NCI-H1105 (cell line): Measurements from ENCODE around the gene NBEAL2.

ENCODE experiments used
- DNase-seq: peaks from one replicate; lab custom pipeline; 2025; lab: John Stamatoyannopoulos, UW

NBEAL2 gene

GRCh38 chr3:46946416-46946815 lies 33.0 kb upstream of the NBEAL2 start:
- DNase-seq, result no peak

GRCh38 chr3:46946856-46947545 lies 32.5 kb upstream of the NBEAL2 start:
- no peak for DNase-seq

- no peak for DNase-seq
These were observed 31.9 kb upstream of the NBEAL2 start for GRCh38 chr3:46947546-46947901.

- no peak for DNase-seq
These were observed 31.3 kb upstream of the NBEAL2 start for GRCh38 chr3:46947981-46948791.

GRCh38 chr3:46948830-46949671 lies 30.4 kb upstream of the NBEAL2 start:
- DNase-seq, result no peak

GRCh38 chr3:46950177-46950576 lies 29.3 kb upstream of the NBEAL2 start:
- DNase-seq, result no peak

- DNase-seq, result no peak
These were observed 28.7 kb upstream of the NBEAL2 start for GRCh38 chr3:46950650-46951241.

GRCh38 chr3:46952813-46953212 lies 26.7 kb upstream of the NBEAL2 start:
- no peak for DNase-seq

GRCh38 chr3:46953234-46954010 lies 26.0 kb upstream of the NBEAL2 start:
- DNase-seq, result no peak

GRCh38 chr3:46954178-46954577 lies 25.3 kb upstream of the NBEAL2 start:
- DNase-seq, result no peak

GRCh38 chr3:46955157-46955556 lies 24.3 kb upstream of the NBEAL2 start:
- no peak for DNase-seq

GRCh38 chr3:46955801-46956259 lies 23.6 kb upstream of the NBEAL2 start:
- no peak for DNase-seq

GRCh38 chr3:46957092-46957820 lies 22.2 kb upstream of the NBEAL2 start:
- DNase-seq, result no peak

- no peak for DNase-seq
These were observed 20.9 kb upstream of the NBEAL2 start for GRCh38 chr3:46958467-46959160.

GRCh38 chr3:46959161-46959511 lies 20.3 kb upstream of the NBEAL2 start:
- no peak for DNase-seq

- DNase-seq, result no peak
These were observed 19.3 kb upstream of the NBEAL2 start for GRCh38 chr3:46960081-46960701.

GRCh38 chr3:46960835-46961234 lies 18.6 kb upstream of the NBEAL2 start:
- DNase-seq, result no peak

- DNase-seq, result no peak
These were observed 17.0 kb upstream of the NBEAL2 start for GRCh38 chr3:46962427-46962826.

GRCh38 chr3:46962990-46963389 lies 16.5 kb upstream of the NBEAL2 start:
- no peak for DNase-seq
